ENCODE results near the gene HOXB7. TPM values are rescaled to one million over a fixed set of nuclear protein-coding genes. Genes with fewer than 3 reads are reported as not detected.

HOXB7 gene
- total RNA-seq, 1 donor from 2014 or later = 4.6 TPM

- no peak for DNase-seq (ENCODE audit: low read depth in 2 of 2)
These were observed 15.4 kb downstream of the HOXB7 start for GRCh38 chr17:48595278-48595999.

- no peak for DNase-seq (ENCODE audit: low read depth in 2 of 2)
These were observed 16.1 kb downstream of the HOXB7 start for GRCh38 chr17:48594538-48595277.

GRCh38 chr17:48593840-48594537 lies 16.8 kb downstream of the HOXB7 start:
- peak in 1 of 2 donors; percentile 78 for DNase-seq (ENCODE audit: low read depth in 2 of 2)

- no peak for DNase-seq (ENCODE audit: low read depth in 2 of 2)
These were observed 17.5 kb downstream of the HOXB7 start, which contains the start of gene HOXB5 for GRCh38 chr17:48593126-48593829. Gene HOXB5 (minus strand): TSS chr17:48593779. CDS start chr17:48593682, 97 bp downstream.

GRCh38 chr17:48592577-48592976 lies 18.2 kb downstream of the HOXB7 start:
- no peak for DNase-seq (ENCODE audit: low read depth in 2 of 2)

- DNase-seq (ENCODE audit: low read depth in 2 of 2) = no peak
These were observed 18.7 kb downstream of the HOXB7 start for GRCh38 chr17:48592057-48592514.

GRCh38 chr17:48591255-48592056 lies 19.4 kb downstream of the HOXB7 start:
- no peak for DNase-seq (ENCODE audit: low read depth in 2 of 2)

- no peak for DNase-seq (ENCODE audit: low read depth in 2 of 2)
These were observed 20.1 kb downstream of the HOXB7 start for GRCh38 chr17:48590607-48591161.

GRCh38 chr17:48589831-48590606 lies 20.8 kb downstream of the HOXB7 start, which contains the start of gene HOXB3:
Gene HOXB3 (minus strand): TSS chr17:48590241. CDS start chr17:48552474, 37,767 bp downstream.
- no peak for DNase-seq (ENCODE audit: low read depth in 2 of 2)

- DNase-seq (ENCODE audit: low read depth in 2 of 2) = no peak
These were observed 21.6 kb downstream of the HOXB7 start for GRCh38 chr17:48589060-48589830.

GRCh38 chr17:48588528-48588927 lies 22.3 kb downstream of the HOXB7 start:
- DNase-seq (ENCODE audit: low read depth in 2 of 2) = no peak

GRCh38 chr17:48588074-48588415 lies 22.8 kb downstream of the HOXB7 start:
- no peak for DNase-seq (ENCODE audit: low read depth in 2 of 2)

GRCh38 chr17:48587276-48588073 lies 23.3 kb downstream of the HOXB7 start:
- peak in 1 of 2 donors; percentile 65 for DNase-seq (ENCODE audit: low read depth in 2 of 2)

GRCh38 chr17:48586355-48587258 lies 24.2 kb downstream of the HOXB7 start:
- no peak for DNase-seq (ENCODE audit: low read depth in 2 of 2)

- no peak for DNase-seq (ENCODE audit: low read depth in 2 of 2)
These were observed 26.5 kb downstream of the HOXB7 start for GRCh38 chr17:48584223-48584741.

GRCh38 chr17:48583708-48584222 lies 27.1 kb downstream of the HOXB7 start:
- no peak for DNase-seq (ENCODE audit: low read depth in 2 of 2)

GRCh38 chr17:48582750-48583069 lies 28.1 kb downstream of the HOXB7 start:
- no peak for DNase-seq (ENCODE audit: low read depth in 2 of 2)

All from dermis microvascular lymphatic vessel endothelial cell (primary cell).